Transverse colon (tissue), 4 donors: ENCODE data around the gene RAB9A. TPM values are rescaled to one million over a fixed set of nuclear protein-coding genes. Genes with fewer than 3 reads are reported as not detected.

ENCODE experiments used
- DNase-seq: peaks from one replicate; pipeline ENCODE4 v3.0.0-alpha.2; 2019
- H3K27ac ChIP-seq, 4 donors: fragments of 200-600 bp; sonication (generic); 2 replicates each; pipeline ENCODE4 v1.5.1; 2016 to 2018; ENCODE audit warnings: inconsistent platforms in 4 of 4
- H3K27me3 ChIP-seq: fragments of 200-600 bp; sonication (generic); 2 replicates; pipeline ENCODE4 v1.5.1; 2017; ENCODE audit warnings: inconsistent platforms
- H3K36me3 ChIP-seq, 4 donors: fragments of 200-600 bp; sonication (generic); 2 replicates each; pipeline ENCODE4 v1.5.1; 2017 to 2019; ENCODE audit warnings: inconsistent platforms in 4 of 4
- H3K4me1 ChIP-seq, 4 donors: fragments of 200-600 bp; sonication (generic); 2 replicates each; pipeline ENCODE4 v1.5.1; 2017 to 2020; ENCODE audit warnings: inconsistent platforms in 4 of 4
- H3K4me3 ChIP-seq, 4 donors: fragments of 200-600 bp; sonication (generic); 1 replicate in 1 of 4; 2 replicates in 3 of 4; pipeline versions ENCODE4 v1.5.1 to v1.6.1; 2017 to 2019; ENCODE audit warnings: inconsistent platforms in 4 of 4
- H3K9me3 ChIP-seq, 2 donors: fragments of 200-600 bp; sonication (generic); 2 replicates each; pipeline ENCODE4 v1.5.1; 2017 to 2019; ENCODE audit warnings: inconsistent platforms in 2 of 2
- EP300 ChIP-seq: sonication (generic); formaldehyde crosslinking; IDR thresholded peaks from one replicate; pipeline ENCODE4 v1.6.1; 2017; ENCODE audit warnings: antibody characterized with exemption, low read depth
- POLR2A ChIP-seq: fragments of 450-650 bp; IDR thresholded peaks from one replicate; pipeline ENCODE4 v1.6.1; 2016; ENCODE audit warnings: antibody characterized with exemption, mild to moderate bottlenecking, moderate library complexity
- POLR2AphosphoS5 ChIP-seq, 3 donors: sonication (generic); formaldehyde crosslinking; IDR thresholded peaks; one replicate each; pipeline ENCODE4 v1.6.1; 2016; ENCODE audit warnings: antibody characterized with exemption in 3 of 3
- WGBS, 2 donors: methylation state at CpG; one replicate each; pipeline ENCODE4 v1.1.5; 2018; ENCODE audit warnings: low coverage in 1 of 2; 5-methylcytosine and 5-hydroxymethylcytosine counted together
- in situ Hi-C, 4 donors: fragments of 200-750 bp; cut with MboI; loops; one replicate each; pipeline versions ENCODE4 v1.15.0 to v1.15.1; 2017; ENCODE audit warnings: low sequenced_read_pairs in 3 of 4, low pct_ligation_motif_present in 1 of 4, low pct_unique_long_range_greater_than_20kb in 1 of 4
- intact Hi-C: fragments of 100-400 bp; cut with DNase I; formaldehyde crosslinking; loops from one replicate; pipeline ENCODE4 v1.15.1; 2023; ENCODE audit warnings: low total_unique reads
- total RNA-seq, 4 donors: library from RNA; depleted of rRNA; stranded (reverse); fragments of >200 nt; gene quantifications; one replicate each; pipeline ENCODE4 v1.1.0, GENCODE V29; 2016
- TF ChIP-seq, protein P1 (sequence below), 5 experiments: fragments of 200-600 bp in 3 of 5; fragments of 450-650 bp in 2 of 5; sonication (generic) in 3 of 5; IDR thresholded peaks; 1 replicate in 2 of 5; 2 replicates in 3 of 5; pipeline ENCODE4 v1.5.1; 2016 to 2017; ENCODE audit warnings: antibody characterized with exemption in 5 of 5, inconsistent platforms in 3 of 5, mild to moderate bottlenecking in 2 of 5, moderate library complexity in 1 of 5

RAB9A gene
- total RNA-seq, 4 donors from 2014 or later: 4.8 to 34.7 (median 17.0) TPM

DNA sequence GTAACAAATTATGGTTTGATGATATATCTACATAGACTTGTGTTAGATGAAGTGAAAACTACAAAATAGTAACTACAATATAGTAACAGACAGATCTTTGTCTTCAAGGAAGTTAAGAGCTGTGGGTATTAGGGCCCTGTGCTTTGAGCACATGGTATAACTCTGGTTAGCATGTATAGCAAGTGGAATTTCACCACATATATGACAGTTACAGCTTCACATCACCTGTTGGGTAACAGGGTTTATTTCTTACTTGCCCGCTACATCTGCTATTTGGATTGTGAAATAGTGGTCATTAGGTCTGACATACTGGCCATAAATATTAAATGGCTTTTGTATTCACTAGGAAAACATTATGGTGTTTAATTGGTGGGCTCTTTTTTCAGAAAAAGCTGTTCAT, 65.8 kb downstream of the RAB9A start:
- no peak overlapping the region for H3K4me3 ChIP-seq
- H3K27me3 ChIP-seq: no peaks in the 10 kb centered on the region
- DNase-seq: no peak
- no peak overlapping the region for H3K27ac ChIP-seq
- intact Hi-C loops: loop anchor here (10.0 kb wide), 1 partner anchor 280 kb away; no protein-coding TSS in a partner anchor
- H3K4me1 ChIP-seq: no peaks in the 10 kb centered on the region
- H3K36me3 ChIP-seq: no peaks in the 10 kb centered on the region
- in situ Hi-C loops: loop anchor here in 3 of 4 donors (10.0 to 25.0 kb wide), 3 partner anchors 242 to 283 kb away; partner anchors contain the start of gene GEMIN8 (in 3 of the 3)
- no peaks in the 10 kb centered on the region for H3K9me3 ChIP-seq
- no peak for TF ChIP-seq POLR2A
- TF ChIP-seq EP300: no peak
- WGBS, 2 donors: 96% methylated on average over 1 of the region's 1 CpG; no CpG with 5 or more reads in 1 of the 2 donors

DNA sequence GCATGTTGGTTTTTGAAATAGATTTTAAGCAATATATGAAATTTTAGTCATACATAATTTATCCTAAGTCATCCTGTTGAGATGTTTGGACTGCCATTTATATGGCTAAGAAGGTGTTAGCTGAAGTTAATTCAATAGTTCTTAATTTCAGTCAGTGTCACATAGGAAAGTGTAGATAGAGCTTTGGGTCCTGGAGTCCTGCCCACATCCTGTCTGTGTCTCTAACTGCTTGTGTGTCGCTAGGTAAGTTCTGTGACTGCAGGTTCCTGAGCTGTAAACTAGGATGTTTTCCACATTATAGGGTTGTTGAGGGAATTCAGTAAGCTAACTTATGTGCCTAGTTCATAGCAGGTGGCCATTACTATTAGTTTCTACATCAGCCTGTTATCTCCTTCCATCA, 66.3 kb downstream of the RAB9A start:
- 69% methylated on average over 1 of the region's 1 CpG; no CpG with 5 or more reads in 1 of the 2 donors for WGBS, 2 donors
- H3K9me3 ChIP-seq: no peaks in the 10 kb centered on the region
- no peak for DNase-seq
- H3K4me1 ChIP-seq: no peaks in the 10 kb centered on the region
- TF ChIP-seq EP300 (no peak), POLR2A (no peak), POLR2AphosphoS5 (IDR thresholded peaks at IDR 0.05) (no peak)
- TF ChIP-seq, protein P1, sequence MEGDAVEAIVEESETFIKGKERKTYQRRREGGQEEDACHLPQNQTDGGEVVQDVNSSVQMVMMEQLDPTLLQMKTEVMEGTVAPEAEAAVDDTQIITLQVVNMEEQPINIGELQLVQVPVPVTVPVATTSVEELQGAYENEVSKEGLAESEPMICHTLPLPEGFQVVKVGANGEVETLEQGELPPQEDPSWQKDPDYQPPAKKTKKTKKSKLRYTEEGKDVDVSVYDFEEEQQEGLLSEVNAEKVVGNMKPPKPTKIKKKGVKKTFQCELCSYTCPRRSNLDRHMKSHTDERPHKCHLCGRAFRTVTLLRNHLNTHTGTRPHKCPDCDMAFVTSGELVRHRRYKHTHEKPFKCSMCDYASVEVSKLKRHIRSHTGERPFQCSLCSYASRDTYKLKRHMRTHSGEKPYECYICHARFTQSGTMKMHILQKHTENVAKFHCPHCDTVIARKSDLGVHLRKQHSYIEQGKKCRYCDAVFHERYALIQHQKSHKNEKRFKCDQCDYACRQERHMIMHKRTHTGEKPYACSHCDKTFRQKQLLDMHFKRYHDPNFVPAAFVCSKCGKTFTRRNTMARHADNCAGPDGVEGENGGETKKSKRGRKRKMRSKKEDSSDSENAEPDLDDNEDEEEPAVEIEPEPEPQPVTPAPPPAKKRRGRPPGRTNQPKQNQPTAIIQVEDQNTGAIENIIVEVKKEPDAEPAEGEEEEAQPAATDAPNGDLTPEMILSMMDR (IDR thresholded peaks at IDR 0.05): no peak
- H3K27me3 ChIP-seq: no peaks in the 10 kb centered on the region
- no peak overlapping the region for H3K27ac ChIP-seq
- no peaks in the 10 kb centered on the region for H3K36me3 ChIP-seq
- intact Hi-C loops (loop anchor here (10.0 kb wide), 1 partner anchor 280 kb away; no protein-coding TSS in a partner anchor), in situ Hi-C loops (loop anchor here in 3 of 4 donors (10.0 to 25.0 kb wide), 3 partner anchors 243 to 282 kb away; partner anchors contain the start of gene GEMIN8 (in 3 of the 3))
- H3K4me3 ChIP-seq: no peak overlapping the region

DNA sequence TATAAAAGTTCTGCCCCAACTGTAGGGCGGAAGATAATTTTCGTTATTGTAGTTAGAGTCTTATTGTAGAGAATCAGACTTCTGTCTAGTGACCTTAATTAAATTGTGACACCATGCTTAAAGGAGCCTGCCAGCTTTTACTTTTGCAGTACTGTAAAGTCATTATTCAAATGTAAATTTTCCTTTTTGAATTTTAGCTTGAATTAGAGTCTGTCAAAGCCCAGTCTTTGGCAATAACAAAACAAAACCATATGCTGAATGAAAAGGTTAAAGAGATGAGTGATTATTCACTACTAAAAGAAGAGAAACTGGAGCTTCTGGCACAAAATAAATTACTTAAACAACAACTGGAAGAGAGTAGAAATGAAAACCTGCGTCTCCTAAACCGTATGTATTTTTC, 67.5 kb downstream of the RAB9A start:
- TF ChIP-seq, protein P1 (IDR thresholded peaks at IDR 0.05): no peak
- TF ChIP-seq POLR2AphosphoS5 (IDR thresholded peaks at IDR 0.05) (no peak), POLR2A (no peak), EP300 (no peak)

DNA sequence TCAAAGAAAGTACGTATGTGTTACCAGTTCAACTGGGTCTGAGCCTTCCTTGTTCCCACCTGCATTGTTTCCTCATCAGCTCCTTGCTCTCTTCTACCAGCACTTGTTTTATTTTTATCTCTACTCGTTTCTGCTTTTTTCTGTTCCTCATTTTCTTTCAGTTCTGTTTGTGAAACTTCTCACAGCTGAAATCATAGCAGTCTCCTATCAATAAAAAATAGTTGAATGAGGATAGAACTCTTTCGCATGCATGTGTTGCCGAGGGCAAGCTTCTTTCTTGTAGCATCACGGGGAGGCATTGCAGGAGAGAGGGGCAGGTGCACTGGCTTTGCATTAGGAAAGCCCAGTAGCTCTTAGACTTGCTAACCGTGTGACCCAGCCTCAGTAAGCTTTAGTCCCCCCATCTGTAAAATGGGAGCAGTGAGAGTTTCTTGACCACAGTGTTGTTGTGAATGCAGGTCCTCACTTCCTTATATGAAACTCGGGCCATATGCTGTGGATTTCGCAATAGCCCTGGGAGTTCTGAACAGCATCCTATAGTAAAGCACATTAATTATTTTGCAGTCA, 70.3 kb downstream of the RAB9A start:
- H3K4me3 ChIP-seq: no peak overlapping the region
- TF ChIP-seq EP300 (no peak), POLR2AphosphoS5 (IDR thresholded peaks at IDR 0.05) (no peak), POLR2A (no peak)
- TF ChIP-seq, protein P1 (IDR thresholded peaks at IDR 0.05): no peak
- H3K27ac ChIP-seq: no peak overlapping the region
- DNase-seq: no peak
- H3K9me3 ChIP-seq: no peaks in the 10 kb centered on the region
- peaks cover 0 to 3% (median 0%) of the 10 kb centered on the region in 4 donors for H3K4me1 ChIP-seq
- intact Hi-C loops (loop anchor here (10.0 kb wide), 1 partner anchor 276 kb away; no protein-coding TSS in a partner anchor), in situ Hi-C loops (loop anchor here in 3 of 4 donors (10.0 to 25.0 kb wide), 3 partner anchors 247 to 278 kb away; partner anchors contain the start of gene GEMIN8 (in 3 of the 3))
- no peaks in the 10 kb centered on the region for H3K36me3 ChIP-seq
- no peaks in the 10 kb centered on the region for H3K27me3 ChIP-seq
- 56 to 74% methylated on average over 3 to 8 of the region's 8 CpGs for WGBS, 2 donors

More for the DNA sequence above, 67.5 kb downstream of the RAB9A start:
- in situ Hi-C loops (loop anchor here in 3 of 4 donors (10.0 to 25.0 kb wide), 3 partner anchors 244 to 281 kb away; partner anchors contain the start of gene GEMIN8 (in 3 of the 3)), intact Hi-C loops (loop anchor here (10.0 kb wide), 1 partner anchor 278 kb away; no protein-coding TSS in a partner anchor)
- no peaks in the 10 kb centered on the region for H3K36me3 ChIP-seq
- DNase-seq: no peak
- H3K27ac ChIP-seq: no peak overlapping the region
- no peaks in the 10 kb centered on the region for H3K27me3 ChIP-seq
- no peaks in the 10 kb centered on the region for H3K9me3 ChIP-seq
- WGBS, 2 donors: 89 to 93% methylated on average over 4 of the region's 4 CpGs
- H3K4me1 ChIP-seq: no peaks in the 10 kb centered on the region
- no peak overlapping the region for H3K4me3 ChIP-seq

Other genes starting within 250 kb of the RAB9A start
- not detected for gene EGFL6, start 119.5 kb upstream of the RAB9A start, total RNA-seq
- gene TCEANC, start 36.0 kb upstream of the RAB9A start, total RNA-seq: 1 to 10 TPM in 3 of 4 donors, under 1 TPM in 1; 0.20 to 9.1 (median 3.7) TPM
- gene TRAPPC2, start 45.5 kb downstream of the RAB9A start, total RNA-seq: 10 to 100 TPM; 14.2 to 25.9 (median 15.1) TPM
- gene OFD1, start 45.6 kb downstream of the RAB9A start, total RNA-seq: 100 to 1,000 TPM in 1 of 4 donors, 10 to 100 TPM in 3; 27.2 to 184 (median 62.8) TPM
- gene GPM6B, start 128.0 kb downstream of the RAB9A start, total RNA-seq: 1 to 10 TPM; 1.5 to 7.6 (median 5.0) TPM